Pancreas (tissue), 10 donors: ENCODE results near the gene CES3. TPM values are rescaled to one million over a fixed set of nuclear protein-coding genes. Genes with fewer than 3 reads are reported as not detected.
"Not testable (repeated sequence)": the region's sequence is repeated elsewhere in the genome, so short reads cannot be mapped to it uniquely, and the experiment has no call there.

Experiments
- ATAC-seq, 4 donors: fragments of 200-7000 bp; cut with Tn5 transposase; one replicate each; pipeline versions ENCODE4 v1.8.0 to v1.9.1; 2020; ENCODE audit warnings: mild to moderate bottlenecking in 4 of 4, moderate library complexity in 4 of 4
- DNase-seq, 6 donors: peaks; one replicate each; pipeline ENCODE4 v3.0.0-alpha.2; 2020
- FAIRE-seq: peaks from 2 replicates; lab custom pipeline; 2012; peaks lifted over from hg19 to GRCh38; lab: Jason Lieb, UNC
- H3K27ac ChIP-seq, 4 donors: fragments of 200-600 bp; sonication (generic); 1 replicate in 3 of 4; 2 replicates in 1 of 4; pipeline versions ENCODE4 v1.5.0 to v1.8.0; 2020
- H3K27me3 ChIP-seq, 4 donors: fragments of 200-600 bp; one replicate each; pipeline ENCODE4 v1.8.0; 2021
- H3K36me3 ChIP-seq, 3 donors: fragments of 200-600 bp; sonication (generic) in 1 of 3; one replicate each; pipeline versions ENCODE4 v1.5.0 to v1.8.0; 2020 to 2021
- H3K4me1 ChIP-seq, 3 donors: fragments of 200-600 bp; one replicate each; pipeline ENCODE4 v1.8.0; 2021
- H3K4me3 ChIP-seq, 4 donors: fragments of 200-600 bp; sonication (generic) in 2 of 4; one replicate each; pipeline versions ENCODE4 v1.5.0 to v1.8.0; 2020 to 2021
- H3K9me3 ChIP-seq, 4 donors: fragments of 200-600 bp; one replicate each; pipeline ENCODE4 v1.8.0; 2021
- WGBS, 2 donors: extraction: QIAGEN DNeasy Blood & Tissue Kit; methylation state at CpG; one replicate each; pipeline ENCODE4 v1.1.7; 2013; 5-methylcytosine and 5-hydroxymethylcytosine counted together
- intact Hi-C, 3 donors: fragments of 100-400 bp; cut with DNase I; formaldehyde crosslinking; loops; one replicate each; pipeline versions ENCODE4 v1.11.1 to v1.14.2; 2022
- polyA plus RNA-seq, 2 donors: library from polyadenylated mRNA; stranded (reverse); fragments of 200-250 nt; gene quantifications; one replicate each; pipeline ENCODE4 v1.2.3, GENCODE V29; 2013
- total RNA-seq, 6 donors: library from RNA; stranded (reverse); fragmentation: NEBNext Ultra II Directional in 4 of 6; extraction: Animal tissue kit (Norgen Biotek cat#: 25700) in 4 of 6; gene quantifications; one replicate each; pipeline versions ENCODE4 v1.2.1 to v1.2.4, GENCODE V29; 2021 to 2023
- TF ChIP-seq, protein P1 (sequence below), 4 donors: fragments of 200-600 bp; sonication (generic) in 3 of 4; IDR thresholded peaks; one replicate each; pipeline versions ENCODE4 v1.5.0 to v1.8.0; 2021; ENCODE audit warnings: antibody characterized with exemption in 4 of 4
- donor health status: healthy with polysubstance abuse.
- donor health status: DM: no; HTN: no; CAD: no; lungs with moderate emphysema.
- donor health status: DM: no; HTN: no; CAD: no.
- donor health status: control.
- donor health status: control.
- donor health status: Bipolar disorder and iron deficiency.
- donor health status: DM: yes; HTN: yes; CAD: no.
- donor health status: DM: no; HTN: no; CAD: no.
- donor health status: DM: no; HTN: no; CAD: no.
- donor health status: DM: yes; HTN: yes; CAD: no.

The CES3 gene
- total and polyA plus RNA-seq, 8 donors, result 1.9 to 7.3 (median 5.2) TPM

DNA sequence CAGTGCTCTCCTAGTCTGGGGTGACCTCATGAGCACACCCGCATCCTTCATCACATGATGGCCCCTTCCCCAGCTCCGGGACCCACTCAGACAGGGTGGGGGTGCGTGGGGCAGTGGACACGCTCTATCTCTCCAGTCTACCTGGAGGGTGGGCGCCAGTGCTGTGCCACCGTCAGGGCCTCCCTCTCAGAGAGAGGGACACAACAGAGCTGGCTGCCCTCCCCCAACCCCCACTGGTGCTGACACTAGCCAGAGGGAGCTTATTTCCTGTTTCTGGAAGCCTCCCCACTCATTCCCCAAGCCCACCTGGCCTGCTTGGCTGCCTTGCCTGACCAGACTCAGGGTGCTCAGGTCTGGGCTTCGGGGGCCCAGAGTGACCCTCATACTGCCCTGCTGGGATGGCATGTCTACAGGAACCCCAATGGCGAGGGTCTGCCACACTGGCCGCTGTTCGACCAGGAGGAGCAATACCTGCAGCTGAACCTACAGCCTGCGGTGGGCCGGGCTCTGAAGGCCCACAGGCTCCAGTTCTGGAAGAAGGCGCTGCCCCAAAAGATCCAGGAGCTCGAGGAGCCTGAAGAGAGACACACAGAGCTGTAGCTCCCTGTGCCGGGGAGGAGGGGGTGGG, 17.5 kb upstream of the CES3 start:
- no peak for FAIRE-seq
- H3K36me3 ChIP-seq, result peaks cover 0 to 35% (median 27%) of the 10 kb centered on the region in 3 donors
- 91 to 93% methylated on average over 15 of the region's 15 CpGs for WGBS, 2 donors

DNA sequence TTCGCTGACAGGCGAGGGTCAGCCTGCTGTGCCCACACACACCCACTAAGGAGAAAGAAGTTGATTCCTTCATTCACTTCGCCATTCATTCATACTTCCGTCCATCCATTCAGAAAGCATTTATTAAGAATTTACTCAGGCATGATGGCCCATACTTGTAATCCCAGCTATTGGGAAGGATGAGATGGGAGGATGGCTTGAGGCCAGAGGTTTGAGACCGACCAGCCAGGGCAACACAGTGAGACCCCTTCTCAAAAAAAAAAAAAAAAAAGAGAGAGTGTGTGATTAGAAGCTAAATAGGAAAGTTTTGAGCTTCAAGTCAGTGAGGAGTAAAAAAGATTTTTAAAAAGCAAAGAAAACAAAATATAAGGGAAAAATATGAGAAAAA, 17.0 kb upstream of the CES3 start:
- intact Hi-C loops, result no loop called here
- DNase-seq (no peak), FAIRE-seq (no peak), ATAC-seq (no peak)
- H3K4me3 ChIP-seq, result no peak overlapping the region
- TF ChIP-seq, protein P1, sequence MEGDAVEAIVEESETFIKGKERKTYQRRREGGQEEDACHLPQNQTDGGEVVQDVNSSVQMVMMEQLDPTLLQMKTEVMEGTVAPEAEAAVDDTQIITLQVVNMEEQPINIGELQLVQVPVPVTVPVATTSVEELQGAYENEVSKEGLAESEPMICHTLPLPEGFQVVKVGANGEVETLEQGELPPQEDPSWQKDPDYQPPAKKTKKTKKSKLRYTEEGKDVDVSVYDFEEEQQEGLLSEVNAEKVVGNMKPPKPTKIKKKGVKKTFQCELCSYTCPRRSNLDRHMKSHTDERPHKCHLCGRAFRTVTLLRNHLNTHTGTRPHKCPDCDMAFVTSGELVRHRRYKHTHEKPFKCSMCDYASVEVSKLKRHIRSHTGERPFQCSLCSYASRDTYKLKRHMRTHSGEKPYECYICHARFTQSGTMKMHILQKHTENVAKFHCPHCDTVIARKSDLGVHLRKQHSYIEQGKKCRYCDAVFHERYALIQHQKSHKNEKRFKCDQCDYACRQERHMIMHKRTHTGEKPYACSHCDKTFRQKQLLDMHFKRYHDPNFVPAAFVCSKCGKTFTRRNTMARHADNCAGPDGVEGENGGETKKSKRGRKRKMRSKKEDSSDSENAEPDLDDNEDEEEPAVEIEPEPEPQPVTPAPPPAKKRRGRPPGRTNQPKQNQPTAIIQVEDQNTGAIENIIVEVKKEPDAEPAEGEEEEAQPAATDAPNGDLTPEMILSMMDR (IDR thresholded peaks at IDR 0.05), result no peak
- no peaks in the 10 kb centered on the region for H3K27me3 ChIP-seq
- peaks cover 0 to 35% (median 27%) of the 10 kb centered on the region in 3 donors for H3K36me3 ChIP-seq
- 88 to 90% methylated on average over 5 of the region's 5 CpGs for WGBS, 2 donors
- no peak overlapping the region for H3K27ac ChIP-seq
- peaks cover 0 to 5% (median 0%) of the 10 kb centered on the region in 3 donors for H3K4me1 ChIP-seq
- H3K9me3 ChIP-seq, result no peaks in the 10 kb centered on the region

More for the DNA sequence above, 17.5 kb upstream of the CES3 start:
- peak in 1 of 6 donors; percentile 66 for DNase-seq
- H3K27ac ChIP-seq, result no peak overlapping the region
- ATAC-seq, result no peak
- no peak overlapping the region for H3K4me3 ChIP-seq
- H3K27me3 ChIP-seq, result no peaks in the 10 kb centered on the region
- TF ChIP-seq, protein P1 (IDR thresholded peaks at IDR 0.05), result no peak
- peaks cover 0 to 2% (median 0%) of the 10 kb centered on the region in 3 donors for H3K4me1 ChIP-seq
- intact Hi-C loops, result no loop called here
- no peaks in the 10 kb centered on the region for H3K9me3 ChIP-seq

DNA sequence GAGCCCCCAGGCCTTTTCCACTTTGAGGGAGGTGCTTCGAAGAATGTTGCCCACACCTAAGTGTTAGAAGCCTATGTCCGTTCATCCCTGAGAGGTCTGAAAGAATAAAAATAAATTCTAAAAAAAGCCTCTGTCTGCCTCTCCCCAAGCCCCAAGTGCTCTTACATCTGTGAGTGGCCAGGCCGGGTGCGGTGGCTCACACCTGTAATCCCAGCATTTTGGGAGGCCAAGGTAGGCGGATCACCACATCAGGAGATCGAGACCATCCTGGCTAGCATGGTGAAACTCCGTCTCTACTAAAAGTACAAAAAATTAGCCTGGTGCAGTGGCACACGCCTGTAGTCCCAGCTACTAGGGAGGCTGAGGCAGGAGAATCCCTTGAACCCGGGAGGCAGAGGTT, 16.1 kb upstream of the CES3 start:
- intact Hi-C loops, ATAC-seq, FAIRE-seq, H3K27ac ChIP-seq, H3K4me3 ChIP-seq, H3K4me1 ChIP-seq, H3K9me3 ChIP-seq, H3K27me3 ChIP-seq: not testable (repeated sequence)
- H3K36me3 ChIP-seq, result peaks cover 0 to 30% (median 27%) of the 10 kb centered on the region in 3 donors
- 76 to 88% methylated on average over 9 of the region's 9 CpGs for WGBS, 2 donors
- peak in 1 of 6 donors; percentile 12 for DNase-seq

- peaks cover 0 to 22% (median 19%) of the 10 kb centered on the region in 3 donors for H3K36me3 ChIP-seq
- intact Hi-C loops, result no loop called here
- no peaks in the 10 kb centered on the region for H3K27me3 ChIP-seq
- no peak overlapping the region for H3K27ac ChIP-seq
- peaks cover 0 to 5% (median 0%) of the 10 kb centered on the region in 3 donors for H3K4me1 ChIP-seq
- WGBS, 2 donors, result 63 to 79% methylated on average over 4 of the region's 4 CpGs
- no peak overlapping the region for H3K4me3 ChIP-seq
- DNase-seq (peak in 1 of 6 donors; percentile 8), ATAC-seq (no peak), FAIRE-seq (no peak)
- H3K9me3 ChIP-seq, result no peaks in the 10 kb centered on the region
- TF ChIP-seq, protein P1 (IDR thresholded peaks at IDR 0.05), result no peak
These were observed 15.1 kb upstream of the CES3 start for GRCh38 chr16:66945939-66946338.

DNA sequence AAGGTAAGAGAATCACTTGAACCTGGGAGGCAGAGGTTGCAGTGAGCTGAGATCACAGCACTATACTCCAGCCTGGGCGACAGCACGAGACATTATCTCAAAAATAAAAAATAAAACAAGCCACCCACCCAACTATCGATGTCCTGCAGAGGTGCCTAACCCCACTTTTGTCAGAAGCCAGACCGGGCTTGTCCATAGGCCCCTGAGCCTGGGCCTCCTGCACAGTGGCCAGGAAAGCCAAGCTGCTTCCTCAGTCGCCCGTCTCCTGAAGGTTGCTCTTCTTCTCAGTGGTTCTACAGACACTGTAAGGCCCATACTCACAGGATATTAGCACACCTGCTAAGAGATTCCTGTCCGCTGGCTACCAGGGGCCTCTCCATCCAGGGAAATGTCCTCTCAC, 14.5 kb upstream of the CES3 start:
- 59 to 78% methylated on average over 7 of the region's 7 CpGs for WGBS, 2 donors
- no peak for FAIRE-seq
- intact Hi-C loops, result no loop called here

More for the DNA sequence above, 14.5 kb upstream of the CES3 start:
- H3K27me3 ChIP-seq, result no peaks in the 10 kb centered on the region
- H3K36me3 ChIP-seq, result peaks cover 0 to 16% (median 13%) of the 10 kb centered on the region in 3 donors
- peaks cover 0 to 5% (median 0%) of the 10 kb centered on the region in 3 donors for H3K4me1 ChIP-seq
- peak in 1 of 6 donors; percentile 17 for DNase-seq
- no peak for ATAC-seq
- no peak overlapping the region for H3K27ac ChIP-seq
- TF ChIP-seq, protein P1 (IDR thresholded peaks at IDR 0.05), result no peak
- no peak overlapping the region for H3K4me3 ChIP-seq
- H3K9me3 ChIP-seq, result no peaks in the 10 kb centered on the region
